Measurements from ENCODE around the gene LIPC. TPM values are rescaled to one million over a fixed set of nuclear protein-coding genes. Genes with fewer than 3 reads are reported as not detected.

Gene LIPC
- total and polyA plus RNA-seq, 9 of the 15 experiments (the other 6 are each of a cell fraction or from before 2014, with no cell fraction given): 0.07 to 0.41 (median 0.11) TPM; not detected in 2

DNA sequence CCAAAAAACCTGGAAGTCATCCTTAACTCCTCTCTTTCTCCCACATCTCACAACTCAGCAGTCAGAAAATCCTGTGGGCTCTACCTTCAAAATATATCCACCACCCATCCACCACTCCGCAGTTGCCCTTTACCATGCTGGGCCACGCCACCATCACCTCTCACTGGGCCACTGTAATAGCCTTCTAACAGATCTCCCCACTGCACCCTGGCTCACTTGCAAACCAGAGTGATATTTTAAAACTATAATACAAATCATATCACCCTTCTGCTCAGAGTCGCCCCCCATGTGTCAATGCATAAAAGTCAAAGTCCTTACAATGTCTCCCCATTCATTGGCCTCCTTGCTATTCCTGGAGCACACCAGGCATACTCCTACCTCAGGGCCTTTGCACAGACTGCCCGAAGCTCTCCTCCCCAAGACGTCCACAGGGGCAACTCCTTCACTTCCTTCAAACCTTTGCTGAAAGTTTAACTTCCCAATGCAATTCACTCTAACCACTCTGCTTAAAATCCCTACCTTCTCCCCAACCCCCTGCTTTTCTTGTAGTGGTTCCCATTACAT, 1.5 kb upstream of the LIPC start (continued):
- TF ChIP-seq, protein P1, sequence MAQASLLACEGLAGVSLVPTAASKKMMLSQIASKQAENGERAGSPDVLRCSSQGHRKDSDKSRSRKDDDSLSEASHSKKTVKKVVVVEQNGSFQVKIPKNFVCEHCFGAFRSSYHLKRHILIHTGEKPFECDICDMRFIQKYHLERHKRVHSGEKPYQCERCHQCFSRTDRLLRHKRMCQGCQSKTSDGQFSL (CRISPR knock-in tag; IDR thresholded peaks at IDR 0.05): no peak
- TF ChIP-seq, protein P1 (tag; IDR thresholded peaks at IDR 0.05): no peak
- TF ChIP-seq PPARD (CRISPR knock-in tag; IDR thresholded peaks at IDR 0.05): no peak
- TF ChIP-seq, protein P2, sequence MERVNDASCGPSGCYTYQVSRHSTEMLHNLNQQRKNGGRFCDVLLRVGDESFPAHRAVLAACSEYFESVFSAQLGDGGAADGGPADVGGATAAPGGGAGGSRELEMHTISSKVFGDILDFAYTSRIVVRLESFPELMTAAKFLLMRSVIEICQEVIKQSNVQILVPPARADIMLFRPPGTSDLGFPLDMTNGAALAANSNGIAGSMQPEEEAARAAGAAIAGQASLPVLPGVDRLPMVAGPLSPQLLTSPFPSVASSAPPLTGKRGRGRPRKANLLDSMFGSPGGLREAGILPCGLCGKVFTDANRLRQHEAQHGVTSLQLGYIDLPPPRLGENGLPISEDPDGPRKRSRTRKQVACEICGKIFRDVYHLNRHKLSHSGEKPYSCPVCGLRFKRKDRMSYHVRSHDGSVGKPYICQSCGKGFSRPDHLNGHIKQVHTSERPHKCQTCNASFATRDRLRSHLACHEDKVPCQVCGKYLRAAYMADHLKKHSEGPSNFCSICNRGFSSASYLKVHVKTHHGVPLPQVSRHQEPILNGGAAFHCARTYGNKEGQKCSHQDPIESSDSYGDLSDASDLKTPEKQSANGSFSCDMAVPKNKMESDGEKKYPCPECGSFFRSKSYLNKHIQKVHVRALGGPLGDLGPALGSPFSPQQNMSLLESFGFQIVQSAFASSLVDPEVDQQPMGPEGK (CRISPR knock-in tag; IDR thresholded peaks at IDR 0.05; ENCODE audit: borderline replicate concordance): no peak
- TF ChIP-seq THAP12 (CRISPR knock-in tag; IDR thresholded peaks at IDR 0.05): no peak
- TF ChIP-seq ZNF589 (CRISPR knock-in tag; IDR thresholded peaks at IDR 0.05; ENCODE audit: low read depth): no peak
- TF ChIP-seq ZNF592 (IDR thresholded peaks at IDR 0.05): no peak
- no peak for TF ChIP-seq CAMTA2 (CRISPR knock-in tag; conservative IDR thresholded peaks at IDR 0.05)
- TF ChIP-seq RFX1 (IDR thresholded peaks at IDR 0.05): no peak
- no peak for TF ChIP-seq JUN (IDR thresholded peaks at IDR 0.05; ENCODE audit: borderline replicate concordance, low read depth, low read length)
- no peak for TF ChIP-seq JUN (CRISPR knock-in tag; IDR thresholded peaks at IDR 0.05; ENCODE audit: borderline replicate concordance)
- 0 out of 2 replicates have a peak, but pooled peaks have one; percentile 6 for TF ChIP-seq ARID2 (IDR thresholded peaks at IDR 0.05)
